NCI-H526 treated with DMSO at 0.1 percent for 48 hours (cell line): ENCODE results near the gene CNTN4.

Experiments used
- DNase-seq: peaks from one replicate; lab custom pipeline; 2025; lab: John Stamatoyannopoulos, UW

Gene CNTN4

DNA sequence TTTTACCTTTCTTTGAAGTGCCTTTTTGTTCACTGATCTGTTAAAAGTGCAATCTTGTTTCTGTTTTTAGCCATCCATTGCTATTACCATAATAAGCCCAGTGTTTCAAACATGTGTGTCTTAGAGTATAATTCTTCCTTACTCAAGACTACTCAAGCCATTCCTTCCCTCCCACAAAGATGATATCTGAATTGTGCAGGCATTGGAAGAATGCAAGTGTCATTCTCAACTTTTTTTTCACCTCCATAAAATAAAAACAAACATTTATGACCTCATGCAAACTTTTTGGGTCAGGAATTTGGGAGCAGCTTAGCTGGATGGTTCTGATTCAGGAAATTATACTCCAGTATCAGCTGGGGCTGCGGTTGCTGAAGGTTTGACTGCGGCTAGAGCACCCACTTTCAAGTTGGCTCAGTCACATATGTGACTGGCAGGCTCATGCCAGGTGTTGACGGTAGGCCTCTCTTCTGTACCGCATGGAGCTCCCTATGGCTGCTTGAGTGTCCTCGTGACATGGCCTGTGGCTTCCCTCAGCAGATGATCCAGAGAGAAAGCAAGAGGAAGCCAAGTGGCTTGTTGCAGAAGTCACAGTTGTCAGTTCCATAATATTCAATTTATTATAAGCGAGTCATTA, 490.8 kb downstream of the CNTN4 start:
- no peak for DNase-seq

- no peak for DNase-seq
Observed at GRCh38 chr3:2595486-2595885, 496.8 kb downstream of the CNTN4 start.

DNA sequence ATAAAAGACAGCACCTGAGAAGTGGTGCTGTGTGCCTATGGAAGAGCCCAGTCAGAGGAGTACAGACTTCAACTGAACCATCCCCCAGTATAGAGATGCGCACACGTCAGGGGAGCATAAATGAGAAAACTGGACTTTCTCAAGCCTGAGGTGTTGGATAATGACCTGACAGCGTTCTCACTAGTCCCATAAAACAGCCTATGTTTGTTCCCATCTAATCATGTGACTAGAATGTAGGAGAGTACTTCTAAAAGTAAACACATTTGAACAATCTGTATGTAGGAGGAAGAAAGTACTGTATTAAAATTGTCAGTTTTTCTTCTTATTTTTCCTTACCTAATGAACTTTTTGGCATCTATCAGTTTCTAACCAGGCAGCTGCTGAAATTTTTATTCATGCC, 498.9 kb downstream of the CNTN4 start:
- DNase-seq = no peak

GRCh38 chr3:2599471-2599870, 500.8 kb downstream of the CNTN4 start:
- DNase-seq = no peak

DNA sequence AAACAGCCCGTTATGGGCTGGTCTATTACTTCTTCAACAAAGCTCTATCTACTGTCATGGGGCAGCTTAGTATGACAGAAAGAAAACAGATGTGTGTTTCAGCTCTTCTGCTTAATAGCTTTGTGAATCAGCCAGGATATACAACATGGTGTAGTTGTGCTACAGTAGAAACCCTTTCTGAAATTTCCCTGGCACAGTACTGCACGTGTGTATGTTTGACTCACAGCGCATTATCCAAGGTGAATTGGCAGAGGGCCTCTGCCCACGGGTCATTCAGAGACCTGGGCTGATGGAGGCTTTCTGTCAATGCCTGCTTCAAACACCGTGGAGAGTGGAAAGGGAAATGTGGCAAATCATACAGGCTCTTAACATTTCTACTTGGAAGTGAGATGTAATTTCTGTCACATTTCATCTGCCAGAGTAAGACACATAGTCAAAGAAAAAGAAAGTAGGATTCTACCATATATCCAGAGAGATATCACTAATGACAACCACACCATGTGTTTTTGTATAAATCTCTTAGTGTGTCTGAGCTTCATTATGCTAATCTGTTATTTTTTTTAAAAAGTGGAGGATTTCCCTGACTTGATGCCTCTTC, 505.1 kb downstream of the CNTN4 start:
- no peak for DNase-seq

DNA sequence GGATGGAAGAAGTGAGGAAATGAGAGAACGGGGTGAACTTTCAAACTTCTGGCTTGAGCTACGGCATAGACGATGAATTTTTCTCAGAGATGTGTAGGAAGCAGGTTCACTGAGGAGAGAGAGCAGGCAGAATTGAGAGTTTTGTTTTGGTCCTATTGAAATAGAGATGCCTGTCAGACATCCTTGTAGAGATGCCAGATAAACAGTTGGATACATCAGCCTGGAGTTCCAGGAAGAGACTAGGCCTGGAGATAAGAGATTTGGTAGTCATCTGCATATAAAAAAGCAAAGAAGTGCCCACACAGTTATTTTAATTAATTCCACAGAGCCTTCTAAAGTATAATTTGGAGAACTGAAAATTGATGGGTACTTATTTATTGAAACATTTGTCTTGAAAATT, 515.9 kb downstream of the CNTN4 start:
- DNase-seq = no peak

DNA sequence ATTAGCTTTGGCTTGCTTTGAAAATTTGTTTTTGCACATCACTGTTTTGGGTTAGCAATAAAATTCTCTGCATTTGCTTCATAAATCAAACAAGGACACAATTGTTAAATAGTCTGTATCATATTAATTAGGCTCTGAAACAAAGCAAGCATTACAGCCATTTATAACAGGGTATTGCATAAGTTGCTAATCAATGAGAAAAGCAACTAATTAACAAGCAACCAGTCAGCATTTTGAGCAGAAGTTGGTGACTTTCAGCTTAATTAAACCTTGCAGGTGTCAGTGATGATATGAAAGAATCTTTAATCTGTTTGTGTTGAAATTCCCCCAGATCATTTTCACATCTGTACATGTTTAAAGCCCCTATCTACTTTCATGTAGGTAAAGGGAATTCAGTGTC, 516.4 kb downstream of the CNTN4 start:
- DNase-seq = no peak

GRCh38 chr3:2623436-2623835, 524.8 kb downstream of the CNTN4 start:
- DNase-seq = no peak

GRCh38 chr3:2628117-2628516, 529.5 kb downstream of the CNTN4 start:
- DNase-seq = no peak

GRCh38 chr3:2635511-2635910, 536.8 kb downstream of the CNTN4 start:
- no peak for DNase-seq

DNA sequence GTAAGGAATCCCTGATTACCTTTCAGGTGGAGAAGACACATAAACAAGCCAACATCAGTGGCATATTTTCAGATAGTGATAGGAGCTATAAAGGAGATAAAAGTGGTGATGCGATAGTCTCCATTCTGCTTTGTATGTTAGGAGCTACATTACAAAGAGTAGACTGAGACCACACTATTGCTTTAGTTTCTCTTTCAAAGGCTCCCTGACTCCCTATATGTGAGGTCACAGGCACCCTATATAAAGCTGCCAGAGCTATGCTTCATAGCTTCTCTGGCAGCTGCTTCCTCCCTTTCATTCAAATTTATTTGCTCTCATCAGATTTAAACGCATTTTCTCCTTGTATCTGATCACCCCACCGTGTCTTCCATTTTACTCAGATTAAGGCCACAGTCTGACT, 544.9 kb downstream of the CNTN4 start:
- DNase-seq = no peak

- DNase-seq = no peak
Observed at GRCh38 chr3:2645001-2645400, 546.3 kb downstream of the CNTN4 start.

GRCh38 chr3:2650746-2651145, 552.1 kb downstream of the CNTN4 start:
- DNase-seq = no peak

DNA sequence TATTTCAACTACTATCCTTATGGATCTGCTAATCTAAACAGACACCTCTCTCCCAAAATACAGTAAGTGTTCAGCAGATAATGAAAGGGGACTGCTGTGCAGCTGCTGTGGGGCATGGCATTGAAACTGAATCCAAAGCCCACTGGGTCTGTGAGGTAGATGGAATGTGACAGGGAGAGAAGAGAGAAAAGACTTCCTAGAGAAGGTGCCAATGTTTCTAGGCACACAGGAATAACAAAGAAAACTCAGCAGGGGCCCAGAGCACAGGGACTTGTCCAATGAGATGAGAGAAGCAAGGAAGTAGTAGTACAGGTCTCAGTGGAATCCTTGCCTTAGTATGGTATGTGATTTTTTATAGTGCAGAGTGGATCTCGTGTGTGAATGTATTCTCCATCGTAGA, 553.7 kb downstream of the CNTN4 start:
- no peak for DNase-seq

DNA sequence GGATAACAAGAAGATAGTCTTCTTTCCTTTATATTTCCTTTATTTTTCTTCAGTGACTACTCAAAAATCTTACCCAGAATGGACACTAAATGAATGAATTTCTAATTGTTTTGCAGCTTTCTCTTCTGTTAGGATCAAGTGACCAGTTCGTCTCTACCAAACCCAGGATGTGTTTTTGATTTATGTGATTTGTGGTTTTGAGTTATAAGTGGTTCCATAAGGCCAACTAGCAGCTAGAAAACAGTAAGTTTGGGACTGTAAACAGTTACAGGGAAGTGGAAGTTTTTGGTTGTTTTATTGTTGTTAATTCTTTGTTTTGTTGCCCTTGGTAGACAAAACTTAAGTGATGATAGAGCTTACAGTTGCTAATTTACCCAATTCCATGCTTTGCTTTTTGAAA, 555.0 kb downstream of the CNTN4 start:
- no peak for DNase-seq

DNA sequence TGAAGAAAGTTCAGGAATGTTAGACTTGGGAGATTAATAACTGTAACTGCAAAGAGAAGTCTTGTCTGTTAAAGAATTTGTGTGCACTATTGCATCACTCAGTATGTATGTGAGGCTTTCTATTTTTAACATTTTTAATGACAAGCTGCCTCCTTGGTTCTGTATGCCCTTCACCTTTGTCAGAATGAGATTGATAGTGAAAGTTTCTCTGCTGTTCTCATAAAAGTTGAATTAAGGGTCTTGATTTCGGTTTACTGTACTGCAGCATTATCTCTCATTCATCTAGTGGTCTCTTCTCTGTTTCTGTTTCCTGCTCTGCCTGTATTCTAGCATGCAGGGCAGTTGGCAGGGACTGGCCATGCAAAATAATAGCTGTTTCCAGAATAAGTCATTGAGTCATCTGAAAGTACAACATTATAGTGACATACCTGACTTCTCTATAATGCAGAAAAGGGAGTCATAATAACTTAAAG, 556.6 kb downstream of the CNTN4 start:
- DNase-seq = no peak

DNA sequence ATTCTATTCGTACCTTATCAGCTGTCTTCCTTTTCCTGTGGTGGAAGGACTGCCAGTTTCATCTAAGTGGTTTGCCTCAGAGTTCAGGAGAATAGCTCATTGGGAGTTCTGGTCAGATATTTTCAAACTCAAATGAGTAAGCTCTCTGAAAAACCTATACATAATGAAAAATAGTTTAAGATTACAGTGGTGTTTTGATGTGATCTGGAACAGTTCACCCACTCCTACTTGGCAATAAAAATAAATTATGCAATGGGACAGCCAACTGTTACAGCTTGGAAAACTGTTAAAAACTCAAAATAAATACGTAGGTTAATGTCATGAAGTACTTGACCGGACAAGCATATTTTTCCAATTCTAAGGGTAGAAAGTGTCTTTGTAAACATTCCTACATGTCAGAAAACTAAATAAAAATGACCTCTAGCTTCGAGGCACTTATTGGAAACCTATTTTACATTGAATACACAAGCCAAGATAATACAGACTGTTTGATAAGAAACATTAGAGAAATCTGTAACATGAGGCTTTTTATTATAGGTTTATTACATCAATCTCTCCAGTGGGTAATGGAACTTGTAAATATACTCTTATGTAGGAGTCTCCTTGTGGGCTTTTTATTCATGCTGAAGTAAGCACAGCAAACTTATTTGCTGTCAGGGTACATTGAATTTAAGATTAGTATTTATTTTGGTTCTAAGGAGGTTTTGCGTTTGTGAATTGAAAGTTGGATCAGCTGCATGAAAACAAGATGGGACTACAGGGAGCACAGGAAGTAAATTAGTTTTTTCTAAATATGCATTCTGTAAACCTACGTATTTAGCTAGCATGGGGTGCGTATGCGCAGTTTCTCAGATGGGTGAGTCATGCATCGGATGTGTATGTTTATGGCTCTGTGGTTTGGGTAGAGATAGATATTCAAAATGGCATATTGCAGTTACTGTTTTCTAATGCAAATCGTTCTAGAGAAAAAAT, 558.4 kb downstream of the CNTN4 start:
- DNase-seq = peak; percentile 33

DNA sequence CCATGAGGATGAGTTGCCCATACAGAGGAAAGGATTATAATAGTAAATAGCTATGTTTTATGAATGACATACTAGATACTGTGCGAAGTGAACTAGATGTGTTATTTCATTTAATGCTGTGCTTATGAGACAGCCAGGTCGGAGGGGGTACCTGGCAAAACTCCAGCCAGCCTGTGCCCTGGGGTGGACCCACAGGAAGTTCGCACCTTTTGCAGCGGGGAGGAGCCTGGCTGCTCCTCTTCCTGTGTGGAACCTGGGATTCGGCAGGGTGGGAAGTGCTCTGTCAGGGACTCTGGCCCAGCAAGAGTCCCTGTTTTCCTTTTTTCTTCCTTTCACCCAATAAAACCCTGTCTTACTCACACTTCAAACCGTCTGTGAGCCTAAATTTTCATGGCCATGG, 559.3 kb downstream of the CNTN4 start:
- no peak for DNase-seq

- no peak for DNase-seq
Observed at GRCh38 chr3:2659896-2660295, 561.2 kb downstream of the CNTN4 start.

DNA sequence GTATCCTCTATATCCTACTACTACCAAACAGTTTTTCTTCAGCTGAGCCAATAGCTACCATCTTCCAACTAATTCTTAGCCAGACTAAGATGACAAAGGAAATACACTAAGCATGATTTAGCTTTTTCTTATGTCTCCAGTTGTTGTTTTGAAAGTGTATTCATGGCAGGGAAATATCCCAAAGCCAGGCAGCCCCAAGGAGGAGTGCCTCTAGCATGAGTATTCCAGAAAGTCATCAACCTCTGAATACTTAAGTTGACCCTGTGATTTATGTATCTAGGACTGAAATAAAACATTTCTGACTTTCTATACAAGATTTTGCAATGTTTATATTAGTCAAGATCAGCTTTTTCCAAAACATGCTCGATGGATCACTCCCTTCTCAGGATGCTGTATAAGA, 562.4 kb downstream of the CNTN4 start:
- no peak for DNase-seq

DNA sequence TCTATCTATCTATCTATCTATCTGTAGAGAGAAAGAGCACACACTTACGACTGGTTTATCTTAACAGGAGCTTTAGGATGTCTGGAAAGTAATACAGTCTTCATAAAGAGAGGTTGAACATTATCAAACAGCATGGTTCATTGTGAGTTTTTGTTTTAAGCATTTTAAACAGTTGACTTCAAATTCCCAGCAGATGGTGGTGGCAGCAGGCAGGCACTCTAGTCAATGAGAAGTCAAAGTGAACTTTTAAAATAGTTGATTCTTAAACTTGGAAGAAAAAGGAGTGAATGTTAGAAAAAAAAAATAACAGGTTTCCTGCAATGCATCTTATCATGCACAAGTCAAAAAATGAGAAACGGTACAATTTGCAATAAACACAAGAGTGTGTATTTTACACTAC, 578.8 kb downstream of the CNTN4 start:
- DNase-seq = no peak

- no peak for DNase-seq
Observed at GRCh38 chr3:2680236-2680635, 581.6 kb downstream of the CNTN4 start.

- DNase-seq = no peak
Observed at GRCh38 chr3:2684046-2684445, 585.4 kb downstream of the CNTN4 start.
